GM04503 (cell line): Measurements from ENCODE around the gene INO80.
A peak's percentile ranks its signal among the peaks of the same experiment; 100 is the strongest.

Experiments used
- DNase-seq: peaks from one replicate; pipeline ENCODE4 v3.0.0-alpha.2; 2012; ENCODE audit warnings: low read depth

The INO80 gene

GRCh38 chr15:41042851-41043250, 73.2 kb downstream of the INO80 start:
- no peak for DNase-seq

DNA sequence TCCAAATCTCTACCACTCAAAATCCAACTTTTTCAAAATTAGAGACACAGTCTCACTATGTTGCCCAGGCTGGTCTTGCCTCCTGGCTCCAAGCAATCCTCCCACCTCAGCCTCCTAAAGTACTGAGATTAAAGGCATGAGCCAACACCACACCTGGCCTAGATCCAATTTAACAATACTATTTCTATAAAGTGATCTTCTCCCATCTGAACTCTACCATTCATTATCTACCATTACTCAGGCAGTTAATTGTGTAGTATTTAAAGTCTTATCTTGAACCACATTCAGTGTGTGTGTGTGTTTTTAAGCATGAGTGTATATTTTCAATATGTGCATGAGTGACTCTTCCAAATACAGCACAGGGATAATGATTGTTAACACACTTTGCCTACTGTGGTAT, 77.0 kb downstream of the INO80 start:
- DNase-seq = no peak

DNA sequence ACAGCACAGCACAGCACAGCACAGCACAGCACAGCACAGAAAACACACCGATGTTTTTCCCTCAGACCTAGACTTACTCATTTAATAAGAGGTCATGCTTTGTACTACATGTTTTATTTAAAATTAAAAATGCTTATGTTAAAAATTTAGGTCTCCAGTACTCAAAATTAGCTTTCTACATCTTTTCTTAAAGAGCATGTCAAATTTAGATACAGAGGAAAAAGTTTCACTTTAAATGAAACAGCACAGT, 84.1 kb downstream of the INO80 start:
- no peak for DNase-seq

- no peak for DNase-seq
These were observed 84.6 kb downstream of the INO80 start for GRCh38 chr15:41031232-41032078.

GRCh38 chr15:41028853-41029252, 87.2 kb downstream of the INO80 start:
- no peak for DNase-seq

DNA sequence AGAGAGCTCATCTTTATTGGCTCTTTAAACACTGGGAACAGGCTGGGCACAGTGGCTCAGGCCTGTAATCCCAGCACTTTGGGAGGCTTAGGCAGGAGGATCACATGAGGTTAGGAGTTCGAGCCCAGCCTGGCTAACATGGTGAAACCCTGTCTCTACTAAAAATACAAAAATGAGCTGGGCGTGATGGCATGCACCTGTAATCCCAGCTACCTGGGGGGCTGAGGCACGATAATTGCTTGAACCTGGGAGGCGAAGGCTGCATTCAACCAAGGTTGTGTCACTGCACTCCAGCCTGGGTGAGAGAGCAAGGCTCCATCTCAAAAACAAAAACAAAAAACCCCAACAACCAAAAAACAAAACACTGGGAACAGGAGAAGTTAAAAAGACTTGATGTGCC, 90.7 kb downstream of the INO80 start:
- no peak for DNase-seq

DNA sequence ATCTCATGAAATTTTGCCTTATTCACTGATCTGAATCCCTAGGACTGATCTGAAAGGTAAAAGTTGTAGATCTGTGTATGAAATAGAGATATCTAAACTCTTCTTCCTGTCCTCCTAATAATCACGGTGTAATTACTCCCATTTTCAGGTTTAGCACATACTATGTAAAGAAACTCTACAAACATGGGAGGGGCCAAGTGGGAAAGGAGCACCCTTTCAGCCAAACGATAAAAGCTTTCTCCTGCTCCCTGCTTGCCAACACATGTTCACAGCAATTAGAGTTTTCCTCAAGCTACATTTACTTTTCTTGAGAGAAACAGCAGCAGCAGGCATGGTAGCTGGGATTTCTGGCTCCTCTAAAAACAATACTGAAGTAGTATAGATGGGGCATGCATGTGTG, 91.2 kb downstream of the INO80 start:
- no peak for DNase-seq

- DNase-seq = peak; percentile 68
These were observed 91.9 kb downstream of the INO80 start for GRCh38 chr15:41024131-41024530.

- no peak for DNase-seq
These were observed 93.5 kb downstream of the INO80 start for GRCh38 chr15:41022487-41023090.

DNA sequence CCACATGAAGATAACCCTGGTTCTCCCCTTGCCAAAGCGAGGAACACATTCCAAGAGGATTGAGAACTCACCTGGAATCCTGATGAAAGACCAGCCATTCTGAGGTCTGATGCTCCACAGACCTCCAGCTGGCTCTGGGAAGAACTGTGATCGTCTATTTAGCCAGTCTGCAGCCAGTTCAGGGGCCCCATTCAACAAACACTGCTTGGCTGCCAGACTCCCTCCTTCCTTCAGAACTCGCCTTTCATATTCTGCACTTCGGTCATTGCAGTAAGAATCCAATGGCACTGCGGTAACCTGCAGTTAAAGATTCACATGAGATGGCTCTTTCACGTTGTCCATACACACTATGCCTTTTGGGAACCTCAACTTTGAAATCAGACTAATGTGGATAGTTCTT, 95.3 kb downstream of the INO80 start:
- DNase-seq = no peak

- DNase-seq = no peak
These were observed 95.8 kb downstream of the INO80 start for GRCh38 chr15:41020311-41020710.

GRCh38 chr15:41019174-41019573, 96.9 kb downstream of the INO80 start:
- no peak for DNase-seq

DNA sequence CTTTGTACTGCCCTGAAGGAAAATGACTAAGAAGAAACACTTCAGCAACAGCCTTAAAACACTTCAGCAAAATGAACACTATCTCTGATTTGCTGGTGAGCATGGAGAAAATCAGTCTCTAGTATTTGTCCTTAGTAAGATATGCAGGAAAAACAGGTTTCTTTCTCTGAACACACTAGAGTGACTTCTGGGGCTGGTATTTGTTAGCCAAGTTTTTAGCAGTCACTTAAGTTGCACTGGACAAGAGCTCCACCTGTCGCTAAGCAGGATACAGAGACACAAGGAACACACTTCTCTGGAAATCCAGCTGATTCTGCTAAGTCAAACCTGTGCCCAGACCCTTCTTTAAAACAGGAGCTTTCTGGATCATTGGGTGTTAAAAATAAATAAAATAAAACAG, 97.5 kb downstream of the INO80 start:
- no peak for DNase-seq

DNA sequence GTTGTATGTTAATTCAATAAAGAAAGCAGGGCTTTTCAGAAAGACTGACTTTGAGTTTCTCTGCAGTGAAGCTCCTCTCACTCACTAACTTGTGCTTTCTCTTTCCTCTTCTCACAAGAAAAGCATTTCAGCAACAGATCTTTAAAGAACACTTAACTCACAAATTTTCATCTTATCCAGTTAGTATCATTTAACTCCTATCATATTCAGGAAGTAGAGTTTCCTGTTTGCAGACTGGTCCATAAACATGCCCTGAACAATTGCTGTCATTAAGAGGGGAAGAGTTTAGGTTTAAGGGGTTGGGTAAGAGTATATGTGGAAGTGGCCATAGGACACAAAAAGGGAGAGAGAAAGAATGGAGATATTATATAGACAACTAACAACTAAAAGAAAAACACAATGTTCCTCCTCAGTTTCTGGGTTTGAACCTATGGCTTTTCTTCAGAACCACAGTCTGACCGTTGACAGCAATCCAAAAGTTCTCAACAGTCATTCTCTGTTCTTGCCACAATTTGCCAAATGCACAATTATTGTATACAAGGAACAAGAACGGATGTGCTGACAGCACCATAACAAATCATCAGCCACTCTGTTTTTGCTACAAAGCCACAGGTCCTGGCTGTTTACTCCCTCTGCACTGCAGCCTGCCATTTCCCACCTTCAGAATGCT, 98.9 kb downstream of the INO80 start:
- DNase-seq = no peak

DNA sequence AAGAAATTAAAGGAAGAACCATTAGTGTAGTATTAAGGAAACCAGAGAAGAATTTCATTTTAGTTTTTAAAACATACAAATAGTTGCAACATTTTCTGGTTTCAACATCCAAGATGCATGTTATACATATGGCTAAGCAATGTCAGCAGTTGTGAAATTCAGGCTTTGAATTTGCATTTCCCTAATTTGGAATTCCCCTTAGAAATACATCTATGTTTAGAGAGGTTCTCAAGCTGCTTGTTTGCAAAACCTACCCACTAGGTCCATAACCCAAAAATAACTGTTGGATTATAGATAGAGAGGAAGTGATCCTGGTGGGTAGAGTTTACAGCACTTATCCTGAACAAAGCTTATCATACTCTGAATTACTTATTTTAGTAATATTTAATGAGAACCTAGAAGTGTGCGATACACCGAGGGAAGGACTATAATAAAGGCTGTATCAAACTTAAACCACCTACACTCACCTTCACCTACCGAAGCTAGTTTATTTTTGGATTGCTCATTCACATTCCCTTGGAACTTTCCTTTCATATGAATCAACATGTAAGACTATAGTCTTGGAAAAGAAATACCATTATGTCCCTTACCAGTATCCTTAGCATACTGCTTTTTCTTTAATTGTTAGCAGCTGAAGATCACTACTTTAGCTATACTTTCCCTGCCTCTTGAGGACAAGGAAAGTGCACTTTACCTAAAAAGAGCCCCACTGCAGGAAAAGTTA, 102.2 kb downstream of the INO80 start:
- DNase-seq = no peak

DNA sequence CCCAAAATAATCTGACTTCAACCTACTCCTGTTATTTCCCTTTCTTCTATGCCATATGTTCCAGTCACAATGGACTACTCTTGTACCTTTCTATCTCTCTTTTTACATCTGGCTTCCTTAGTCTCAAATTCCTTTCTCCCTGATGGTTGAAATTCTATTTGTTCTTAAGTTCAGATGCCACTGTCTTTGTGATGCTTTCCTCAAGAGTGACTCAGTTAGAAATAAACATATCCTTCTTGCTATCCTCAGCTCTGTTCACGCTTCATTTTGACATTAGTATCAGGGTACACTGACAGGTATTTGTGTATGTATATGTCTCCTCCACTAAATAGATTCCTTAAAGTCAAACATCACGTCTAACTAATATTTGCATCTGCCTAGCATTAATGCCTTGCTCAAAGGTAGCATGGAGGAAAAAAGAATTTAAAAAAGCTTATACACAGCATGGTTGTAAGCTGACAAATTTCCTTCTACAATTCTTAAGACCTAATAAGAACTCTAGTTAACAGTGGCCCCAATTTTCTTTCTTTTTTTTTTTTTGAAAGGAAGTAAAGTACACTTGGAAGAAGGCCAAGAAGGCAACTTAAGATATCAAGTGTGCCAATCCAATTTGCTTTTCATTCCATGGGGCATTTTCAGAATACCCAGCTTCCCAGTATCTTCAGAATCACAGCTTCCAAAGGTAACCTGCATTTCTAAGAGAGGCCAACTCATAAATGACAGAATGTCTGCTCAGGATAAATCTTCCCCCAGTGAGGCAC, 104.8 kb downstream of the INO80 start:
- DNase-seq = no peak

GRCh38 chr15:41010345-41010744, 105.7 kb downstream of the INO80 start:
- DNase-seq = no peak

DNA sequence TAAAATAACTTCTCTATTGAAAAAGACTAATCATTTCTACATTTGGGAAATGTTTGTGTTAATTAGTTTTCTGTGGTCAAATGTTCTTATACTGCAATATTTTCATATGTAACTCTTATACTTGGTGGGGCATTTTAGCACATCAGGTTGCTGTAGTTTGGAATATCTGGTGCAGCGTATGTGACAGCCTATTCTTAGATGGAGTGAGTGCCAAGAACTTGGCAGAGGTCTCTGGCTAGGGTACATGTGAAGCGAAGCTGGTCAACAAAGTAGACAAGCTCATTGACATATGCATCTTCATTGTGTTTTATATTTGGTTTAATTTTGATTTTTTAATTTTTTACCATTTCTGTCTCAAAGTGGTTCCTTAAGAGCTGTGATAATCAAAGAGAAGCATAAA, 109.6 kb downstream of the INO80 start:
- no peak for DNase-seq

DNA sequence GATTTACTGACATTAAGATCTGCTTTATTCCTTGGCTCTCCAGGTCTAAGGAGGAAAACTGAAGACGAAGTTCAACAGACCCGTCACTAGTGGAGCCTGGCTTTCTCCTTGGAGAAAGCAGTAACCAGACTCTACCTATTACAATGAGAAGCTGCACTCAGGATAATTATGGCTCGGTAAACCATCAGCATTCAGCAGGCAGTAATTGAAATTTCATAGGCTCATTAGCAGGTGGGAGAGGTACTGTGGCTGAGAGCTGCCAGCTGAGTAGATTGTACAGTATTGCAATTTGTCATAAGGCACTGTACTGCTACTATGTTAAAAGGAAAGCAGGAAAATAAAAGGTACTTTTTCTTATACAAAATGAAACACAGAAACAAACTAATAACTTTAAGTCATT, 111.6 kb downstream of the INO80 start:
- DNase-seq = no peak

DNA sequence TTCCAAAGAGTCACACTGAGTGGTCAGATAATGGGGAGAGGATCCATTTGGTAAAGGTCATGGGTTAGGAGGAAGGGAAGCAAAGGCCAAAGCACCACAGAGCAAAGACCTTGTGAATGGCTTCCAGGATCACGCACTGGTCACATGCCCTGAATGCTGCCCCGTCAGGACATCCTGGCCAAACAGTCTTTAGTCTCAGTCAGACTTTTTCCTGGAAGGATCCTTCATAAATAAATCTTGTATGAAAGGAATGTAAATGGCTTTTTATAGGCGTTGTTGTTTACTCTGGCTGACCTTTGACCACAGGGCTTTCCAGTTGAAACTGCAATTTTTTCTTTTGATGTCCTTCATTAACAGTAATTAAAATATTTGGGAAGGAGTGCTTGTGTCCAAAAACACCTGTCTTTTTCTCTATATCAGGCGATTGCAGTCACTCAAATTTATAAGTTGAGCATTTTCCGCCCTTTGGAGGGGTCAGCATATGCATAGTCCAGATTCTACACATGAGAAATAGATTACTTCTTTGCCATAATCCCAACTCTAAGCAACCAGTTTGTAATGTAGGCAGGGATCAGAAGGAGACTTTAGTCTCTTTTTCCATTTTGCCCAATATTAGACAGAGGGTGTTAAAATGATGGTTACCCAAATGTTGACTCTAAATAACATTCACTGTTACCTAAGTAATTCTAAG, 114.4 kb downstream of the INO80 start:
- no peak for DNase-seq

DNA sequence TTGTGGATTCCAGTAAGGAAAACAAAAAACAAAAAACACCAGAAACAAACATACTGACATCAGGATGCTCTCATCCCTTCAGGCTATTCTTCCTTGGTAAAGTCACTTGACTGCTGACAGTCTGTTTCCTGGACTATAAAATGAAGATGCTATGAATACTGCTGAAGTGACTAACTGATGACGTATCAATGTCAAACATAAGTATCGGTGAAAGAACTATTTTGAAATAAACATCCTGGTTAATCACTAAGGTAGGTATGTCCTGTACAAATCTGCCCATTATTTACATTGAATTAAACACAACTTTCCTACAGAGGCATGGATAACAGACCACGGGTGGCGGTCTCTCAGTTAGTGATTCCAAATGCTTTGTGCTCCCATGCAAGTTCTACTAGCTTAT, 116.9 kb downstream of the INO80 start:
- peak; percentile 58 for DNase-seq

DNA sequence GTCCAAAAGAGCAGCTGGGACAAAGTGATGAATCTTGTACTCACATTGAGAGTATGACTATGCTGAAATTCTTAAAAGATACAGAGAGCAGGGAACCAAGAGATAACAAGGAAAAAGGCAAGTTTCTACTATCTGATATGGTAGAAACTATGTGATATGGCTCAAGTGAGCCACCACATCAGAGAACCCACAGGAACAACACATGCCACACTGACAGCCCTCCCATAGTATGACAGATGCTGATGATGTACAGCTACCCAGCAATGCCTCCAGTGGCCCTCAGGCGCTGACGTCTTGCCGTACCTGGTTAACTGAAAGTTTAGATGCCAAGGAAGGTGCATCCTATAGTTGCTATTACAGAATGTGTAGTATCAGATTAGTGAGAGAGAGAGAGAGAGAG, 120.4 kb downstream of the INO80 start:
- DNase-seq = no peak
